Measurements from ENCODE around the gene ISL2.

GRCh38 chr15:76386178-76386577 is 49.6 kb downstream of the ISL2 start:
- TF ChIP-seq POLR2A (IDR thresholded peaks at IDR 0.05), result no peak
- no peak for TF ChIP-seq CTCF (IDR thresholded peaks at IDR 0.05)
- TF ChIP-seq POLR2AphosphoS5 (IDR thresholded peaks at IDR 0.05; ENCODE audit: insufficient read depth in 1 of 2, low read depth in 1 of 2), result no peak
